GM18867 (cell line): Measurements from ENCODE around the gene CDK19.
"Not testable (repeated sequence)": the region's sequence is repeated elsewhere in the genome, so short reads cannot be mapped to it uniquely, and the experiment has no call there.

Source experiments
- ATAC-seq: cut with Tn5 transposase; IDR thresholded peaks from one replicate; pipeline ENCODE4 v1.9.1; 2021; ENCODE audit warnings: mild to moderate bottlenecking, moderate library complexity; ENCODE audit not compliant: unreplicated experiment

The CDK19 gene

GRCh38 chr6:110629153-110629552 is 186.1 kb downstream of the CDK19 start:
- no peak for ATAC-seq

GRCh38 chr6:110628330-110628729 is 186.9 kb downstream of the CDK19 start:
- ATAC-seq: no peak

DNA sequence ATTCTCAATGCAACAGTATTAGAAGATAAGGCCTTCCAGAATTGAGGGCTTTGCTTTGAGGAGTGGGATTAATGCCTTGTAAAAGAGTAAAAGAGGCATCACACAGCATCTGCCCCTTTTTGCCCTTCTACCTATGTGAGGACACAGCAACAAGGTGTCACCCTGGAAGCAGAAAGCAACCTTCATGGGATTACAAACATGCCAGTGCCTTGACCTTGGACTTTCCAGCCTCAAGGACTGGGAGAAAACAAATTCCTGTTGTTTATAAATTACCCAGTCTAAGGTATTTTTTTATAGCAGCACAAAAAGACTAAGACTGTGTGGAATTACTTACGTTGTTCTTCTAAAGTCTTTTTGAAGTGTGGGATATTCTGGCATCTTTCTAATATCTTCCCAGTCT is 188.8 kb downstream of the CDK19 start:
- ATAC-seq: no peak

DNA sequence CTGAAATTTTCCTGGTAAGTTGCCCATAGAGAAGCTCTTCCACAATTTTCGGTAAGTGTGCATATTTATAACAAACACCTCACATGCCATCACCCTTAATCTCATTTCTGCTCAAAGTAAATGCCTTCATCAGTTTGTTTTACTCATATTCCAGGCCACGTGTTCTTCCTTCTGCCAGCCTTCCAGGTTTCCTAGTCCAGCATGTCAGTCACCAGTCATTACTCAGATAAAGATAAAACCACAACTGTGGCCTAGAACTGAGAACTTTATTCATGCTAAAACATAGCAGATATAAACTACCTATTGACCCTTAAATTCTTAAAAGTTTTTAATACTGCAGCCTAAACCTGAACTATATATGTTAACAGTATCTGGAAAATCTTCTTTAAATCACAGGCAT is 189.4 kb downstream of the CDK19 start:
- ATAC-seq: no peak

DNA sequence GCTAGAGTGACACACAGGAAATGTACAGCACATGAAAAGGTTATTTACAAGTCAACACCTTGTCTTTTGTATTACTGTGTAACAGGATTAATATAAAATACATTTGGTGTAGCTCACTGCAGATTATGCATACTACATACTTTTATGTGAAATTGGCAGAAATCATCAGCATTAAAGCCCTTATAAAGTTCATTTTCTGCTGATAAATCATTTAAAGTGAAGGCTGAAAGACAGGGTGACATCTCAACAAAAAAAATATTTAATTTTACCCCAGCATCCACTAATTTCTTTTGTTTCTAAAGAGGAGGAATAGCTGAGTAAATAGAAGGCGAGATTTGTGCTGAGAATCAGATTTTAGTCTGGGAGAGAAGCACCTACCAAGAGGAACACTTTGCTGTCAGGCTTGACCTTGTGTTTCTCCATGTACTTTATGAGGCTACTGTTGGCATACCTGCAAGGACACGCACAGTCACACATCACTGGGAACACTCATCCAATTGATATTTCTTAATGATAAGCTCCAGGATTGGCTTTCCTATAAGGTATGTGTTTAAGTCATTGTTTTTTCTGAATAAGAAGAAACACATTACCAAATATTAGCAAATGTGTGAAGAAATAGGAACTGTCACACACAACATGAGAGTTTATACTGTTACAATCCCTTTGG is 192.2 kb downstream of the CDK19 start:
- ATAC-seq: no peak

GRCh38 chr6:110621061-110621460 is 194.2 kb downstream of the CDK19 start:
- ATAC-seq: no peak

DNA sequence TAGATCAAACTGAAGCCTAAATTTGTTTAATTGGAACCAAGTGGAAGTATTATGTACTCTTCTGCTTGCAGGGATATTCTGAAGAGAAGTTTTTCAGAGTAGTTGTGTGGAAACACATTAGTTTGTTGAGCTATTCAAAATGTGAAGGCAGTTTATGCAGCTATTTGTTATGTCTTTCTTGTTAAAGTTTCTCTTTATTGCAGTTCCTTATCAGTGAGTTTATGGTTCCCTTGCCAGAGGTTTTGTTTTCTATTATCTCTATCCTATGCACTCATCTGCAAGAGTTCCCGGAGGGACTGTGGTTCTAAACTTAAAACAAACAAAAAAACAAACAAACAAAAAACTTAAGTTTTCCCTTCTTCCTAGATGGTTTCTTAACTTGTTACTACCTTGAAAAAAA is 195.2 kb downstream of the CDK19 start:
- no peak for ATAC-seq

GRCh38 chr6:110619275-110619908 is 195.9 kb downstream of the CDK19 start:
- no peak for ATAC-seq

- ATAC-seq: no peak
Measured at GRCh38 chr6:110618591-110619267, 196.5 kb downstream of the CDK19 start.

- ATAC-seq: peak; percentile 60
Measured at GRCh38 chr6:110617057-110617456, 198.2 kb downstream of the CDK19 start.

DNA sequence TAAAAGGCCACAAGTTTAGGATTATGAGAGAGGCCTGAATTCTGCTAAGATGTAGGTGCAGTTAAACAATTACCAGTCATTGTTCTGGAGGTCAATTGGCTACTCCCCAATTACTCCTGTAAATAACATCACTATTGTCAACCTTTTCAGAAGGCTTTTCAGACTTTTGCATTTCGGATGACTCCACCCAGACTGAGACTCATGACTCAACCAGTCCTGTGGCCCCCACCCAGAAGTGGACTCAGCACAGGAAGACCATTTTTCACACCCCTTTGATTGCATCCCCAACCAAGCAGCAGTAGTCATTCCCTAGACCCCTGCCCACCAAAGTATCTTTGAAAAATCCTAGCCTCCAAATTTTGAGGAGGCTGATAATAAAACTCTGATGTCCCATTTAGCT is 199.5 kb downstream of the CDK19 start:
- ATAC-seq: no peak

GRCh38 chr6:110614586-110614985 is 200.7 kb downstream of the CDK19 start:
- no peak for ATAC-seq

GRCh38 chr6:110614106-110614505 is 201.2 kb downstream of the CDK19 start:
- ATAC-seq: no peak

GRCh38 chr6:110613356-110613755 is 201.9 kb downstream of the CDK19 start:
- no peak for ATAC-seq

- ATAC-seq: no peak
Measured at GRCh38 chr6:110612298-110612697, 203.0 kb downstream of the CDK19 start.

DNA sequence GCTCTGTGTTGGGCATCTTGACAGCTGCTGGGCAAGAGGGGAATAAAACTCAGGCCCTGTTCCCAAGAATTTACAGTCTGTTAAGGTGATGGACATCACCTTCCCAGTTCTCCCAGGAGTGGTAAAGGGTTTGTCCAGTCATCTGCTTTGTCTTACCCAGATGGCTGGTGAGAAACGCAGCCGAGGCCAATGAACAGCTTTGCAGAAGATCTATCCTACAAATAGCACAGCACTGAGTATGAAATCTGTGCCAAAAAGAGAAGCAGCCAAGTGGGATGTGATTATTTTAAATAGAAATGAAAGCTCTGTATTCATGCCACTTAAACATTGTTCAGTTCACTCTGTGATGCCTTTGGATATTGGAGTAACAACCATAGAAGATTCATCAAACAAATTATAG is 206.2 kb downstream of the CDK19 start:
- no peak for ATAC-seq

DNA sequence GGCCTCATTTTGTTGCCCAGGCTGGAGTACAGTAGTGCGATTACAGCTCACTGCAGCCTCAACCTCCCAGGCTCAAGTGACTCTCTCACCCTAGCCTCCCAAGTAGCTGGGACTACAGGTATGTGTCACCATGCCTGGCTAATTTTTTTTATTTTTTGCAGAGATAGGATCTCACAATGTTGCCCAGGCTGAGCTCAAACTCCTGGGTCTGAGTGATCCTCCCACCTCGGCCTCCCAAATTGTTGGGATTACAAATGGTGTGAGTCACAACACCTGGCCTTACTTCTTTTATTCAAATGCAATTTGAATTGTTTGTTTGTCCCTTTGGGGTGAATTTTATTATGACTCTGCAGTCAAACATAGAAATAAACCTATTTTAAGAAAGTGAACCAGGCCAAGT is 207.1 kb downstream of the CDK19 start:
- no peak for ATAC-seq

GRCh38 chr6:110606151-110606550 is 209.1 kb downstream of the CDK19 start:
- ATAC-seq: no peak

- not testable (repeated sequence) for ATAC-seq
Measured at GRCh38 chr6:110600640-110601039, 214.6 kb downstream of the CDK19 start.

DNA sequence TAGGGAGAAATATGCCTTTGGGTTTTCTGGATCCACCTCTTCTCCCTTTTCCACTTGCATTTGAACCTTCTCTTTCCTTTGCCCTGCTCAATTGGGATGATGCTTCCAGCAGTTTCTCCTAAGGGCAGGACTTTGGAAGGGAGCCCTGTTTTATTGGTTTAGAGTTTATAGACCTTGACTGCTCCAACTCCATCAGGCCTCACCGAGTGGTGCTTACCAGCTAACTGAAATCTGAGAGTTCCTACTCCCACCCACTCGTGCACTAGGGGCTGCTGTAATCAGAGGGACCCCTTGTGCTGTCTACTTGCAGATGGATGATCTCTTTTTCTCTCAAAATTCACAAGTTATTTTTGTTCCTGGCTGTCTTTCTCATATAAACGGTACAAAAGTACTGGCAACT is 217.5 kb downstream of the CDK19 start:
- ATAC-seq: no peak

- ATAC-seq: no peak
Measured at GRCh38 chr6:110596354-110596753, 218.9 kb downstream of the CDK19 start.

DNA sequence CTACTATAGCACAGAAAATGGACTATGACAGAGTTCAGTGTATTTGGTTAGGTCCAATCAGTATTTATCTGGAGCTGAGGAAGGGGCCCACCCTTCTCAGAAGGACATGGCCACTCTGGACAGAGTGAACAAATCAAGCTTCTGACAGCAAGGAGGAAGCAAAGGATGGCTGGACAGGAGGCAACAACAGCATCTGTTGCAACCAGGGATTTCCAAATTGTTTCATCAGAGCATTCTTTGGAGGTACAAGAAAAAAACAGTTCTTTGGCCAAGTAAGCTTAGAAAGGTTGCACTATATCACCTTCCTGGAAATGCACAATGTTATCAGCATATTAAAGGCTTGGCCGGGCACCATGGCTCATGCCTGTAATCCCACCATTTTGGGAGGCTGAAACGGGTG is 220.2 kb downstream of the CDK19 start:
- no peak for ATAC-seq
